ENCODE data around the gene NUDCD2.

- TF ChIP-seq GATA3 (IDR thresholded peaks at IDR 0.05; ENCODE audit: low read depth, low read length) = no peak
- TF ChIP-seq GATA2 (IDR thresholded peaks at IDR 0.05; ENCODE audit: low read depth, low read length) = no peak
These were observed 36.4 kb upstream of the NUDCD2 start for GRCh38 chr5:163496286-163496685.

Measured in SH-SY5Y (cell line).